Lower leg skin (tissue), 3 donors: ENCODE measurements around the gene CD164.

Experiments
- POLR2A ChIP-seq, 2 donors: fragments of 450-650 bp; IDR thresholded peaks; one replicate each; pipeline ENCODE4 v1.6.1; 2016 to 2017; ENCODE audit warnings: antibody characterized with exemption in 2 of 2, mild to moderate bottlenecking in 1 of 2, moderate library complexity in 1 of 2
- TF ChIP-seq, protein P1 (sequence below), 3 donors: fragments of 450-650 bp; IDR thresholded peaks; one replicate each; pipeline ENCODE4 v1.5.1; 2016; ENCODE audit warnings: antibody characterized with exemption in 3 of 3, mild to moderate bottlenecking in 3 of 3, moderate library complexity in 2 of 3

DNA sequence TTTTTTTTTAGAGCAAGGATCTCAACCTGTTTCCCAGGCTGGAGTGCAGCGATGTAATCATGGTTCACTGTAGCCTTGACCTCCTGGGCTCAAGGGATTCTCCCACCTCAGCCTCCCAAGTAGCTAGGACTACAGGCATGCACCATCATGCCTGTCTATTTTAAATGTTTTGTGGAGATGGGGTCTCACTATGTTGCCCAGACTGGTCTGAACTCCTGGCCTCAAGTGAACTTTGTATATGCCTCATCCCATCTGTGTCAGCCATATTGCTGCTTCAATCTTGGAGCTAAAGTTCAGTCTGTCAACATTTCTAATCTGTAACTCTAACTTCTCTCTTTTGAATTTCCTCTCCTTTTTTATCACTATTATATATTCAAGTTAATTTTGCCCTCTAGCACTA is 54.3 kb downstream of the CD164 start:
- TF ChIP-seq, protein P1, sequence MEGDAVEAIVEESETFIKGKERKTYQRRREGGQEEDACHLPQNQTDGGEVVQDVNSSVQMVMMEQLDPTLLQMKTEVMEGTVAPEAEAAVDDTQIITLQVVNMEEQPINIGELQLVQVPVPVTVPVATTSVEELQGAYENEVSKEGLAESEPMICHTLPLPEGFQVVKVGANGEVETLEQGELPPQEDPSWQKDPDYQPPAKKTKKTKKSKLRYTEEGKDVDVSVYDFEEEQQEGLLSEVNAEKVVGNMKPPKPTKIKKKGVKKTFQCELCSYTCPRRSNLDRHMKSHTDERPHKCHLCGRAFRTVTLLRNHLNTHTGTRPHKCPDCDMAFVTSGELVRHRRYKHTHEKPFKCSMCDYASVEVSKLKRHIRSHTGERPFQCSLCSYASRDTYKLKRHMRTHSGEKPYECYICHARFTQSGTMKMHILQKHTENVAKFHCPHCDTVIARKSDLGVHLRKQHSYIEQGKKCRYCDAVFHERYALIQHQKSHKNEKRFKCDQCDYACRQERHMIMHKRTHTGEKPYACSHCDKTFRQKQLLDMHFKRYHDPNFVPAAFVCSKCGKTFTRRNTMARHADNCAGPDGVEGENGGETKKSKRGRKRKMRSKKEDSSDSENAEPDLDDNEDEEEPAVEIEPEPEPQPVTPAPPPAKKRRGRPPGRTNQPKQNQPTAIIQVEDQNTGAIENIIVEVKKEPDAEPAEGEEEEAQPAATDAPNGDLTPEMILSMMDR (IDR thresholded peaks at IDR 0.05) = no peak
- no peak for TF ChIP-seq POLR2A (IDR thresholded peaks at IDR 0.05)
